Activated effector memory CD4-positive, alpha-beta T cell treated with anti-CD3 and anti-CD28 coated beads, Interleukin-2, amount 50 U/mL, for 16 hours (primary cell): ENCODE results near the gene STXBP6.
"Not testable (repeated sequence)": the region's sequence is repeated elsewhere in the genome, so short reads cannot be mapped to it uniquely, and the experiment has no call there.

ENCODE experiments used
- DNase-seq: peaks from one replicate; pipeline ENCODE4 v3.0.0-alpha.2; 2020

Gene STXBP6

GRCh38 chr14:24982472-24983155 is 67.3 kb downstream of the STXBP6 start:
- DNase-seq: no peak

DNA sequence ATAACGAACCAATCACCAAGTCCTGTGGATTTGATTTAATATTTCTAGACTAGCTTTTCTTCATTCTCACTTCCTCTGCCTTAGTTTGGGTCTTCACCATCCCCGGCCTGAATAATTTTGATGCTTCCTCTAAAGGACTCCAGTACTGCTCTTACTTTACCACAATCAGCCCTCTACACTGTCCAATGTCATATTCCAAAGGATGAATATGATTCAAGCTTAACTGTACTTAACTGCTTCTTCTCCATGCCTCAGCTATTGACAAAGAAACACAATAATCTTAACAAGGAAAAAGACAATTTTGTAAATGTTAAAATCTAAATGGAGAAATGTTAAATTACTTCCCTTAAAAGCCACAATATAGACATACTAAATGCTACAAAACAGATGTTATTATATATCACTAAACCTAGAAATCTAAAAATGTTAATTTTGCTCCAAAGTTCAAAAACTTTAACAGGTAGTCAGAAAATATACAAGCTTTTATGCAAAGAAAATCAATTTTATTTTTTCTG is 70.2 kb downstream of the STXBP6 start:
- DNase-seq: no peak

- DNase-seq: no peak
Measured at GRCh38 chr14:24978862-24979724, 70.9 kb downstream of the STXBP6 start.

GRCh38 chr14:24976602-24977001 is 73.3 kb downstream of the STXBP6 start:
- DNase-seq: no peak

GRCh38 chr14:24975393-24975792 is 74.6 kb downstream of the STXBP6 start:
- DNase-seq: no peak

- DNase-seq: no peak
Measured at GRCh38 chr14:24974591-24975374, 75.2 kb downstream of the STXBP6 start.

- DNase-seq: no peak
Measured at GRCh38 chr14:24972844-24973243, 77.1 kb downstream of the STXBP6 start.

DNA sequence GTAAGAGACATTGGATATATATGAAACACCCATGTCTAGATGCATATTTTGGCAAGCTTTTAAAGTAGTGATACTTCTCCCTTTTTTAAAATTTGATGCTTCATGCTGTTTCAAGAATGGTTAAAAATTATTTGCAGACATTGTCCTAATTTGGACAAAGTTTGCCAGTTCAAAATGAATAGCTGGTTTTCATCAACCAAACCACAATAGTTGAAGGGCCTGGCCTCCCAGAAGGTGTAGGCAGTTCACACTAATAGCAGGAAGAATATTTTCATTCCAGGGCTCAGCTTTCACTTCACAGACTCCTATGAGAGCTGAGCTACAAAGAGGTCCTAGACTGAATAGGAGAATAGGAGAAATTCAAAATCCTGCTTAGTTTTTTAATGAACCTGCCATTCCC is 78.7 kb downstream of the STXBP6 start:
- DNase-seq: no peak

- DNase-seq: no peak
Measured at GRCh38 chr14:24966579-24966964, 83.4 kb downstream of the STXBP6 start.

DNA sequence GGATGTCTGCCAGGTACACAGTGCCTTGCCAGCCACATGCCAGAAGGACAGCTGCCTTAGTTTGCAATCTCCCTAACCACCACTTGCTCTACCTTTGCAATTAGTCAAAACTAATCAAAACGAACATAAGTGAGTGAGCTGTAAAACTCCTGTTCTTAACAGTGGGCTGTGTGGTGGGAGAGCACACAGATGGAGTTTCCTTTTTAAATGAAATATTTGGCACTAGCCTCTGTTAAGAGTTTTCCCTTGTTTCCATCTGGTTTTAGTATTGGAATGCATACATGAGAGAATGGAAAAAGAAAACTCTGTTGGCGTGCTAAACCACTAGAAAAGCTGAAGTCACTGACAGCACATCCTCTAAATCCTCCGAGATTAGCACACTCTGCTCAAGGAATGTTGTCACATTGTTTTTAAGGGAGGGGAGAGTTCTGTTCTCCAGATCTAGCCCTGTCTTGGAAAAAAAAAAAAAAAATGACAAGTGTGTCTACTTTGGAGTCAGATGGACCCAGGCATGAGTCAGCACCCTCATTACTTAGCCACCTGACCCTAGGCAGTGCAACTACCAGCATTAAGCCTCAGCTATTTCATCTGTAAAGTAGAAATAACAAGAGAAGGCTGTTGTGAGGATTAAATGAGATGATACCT is 83.9 kb downstream of the STXBP6 start:
- no peak for DNase-seq

DNA sequence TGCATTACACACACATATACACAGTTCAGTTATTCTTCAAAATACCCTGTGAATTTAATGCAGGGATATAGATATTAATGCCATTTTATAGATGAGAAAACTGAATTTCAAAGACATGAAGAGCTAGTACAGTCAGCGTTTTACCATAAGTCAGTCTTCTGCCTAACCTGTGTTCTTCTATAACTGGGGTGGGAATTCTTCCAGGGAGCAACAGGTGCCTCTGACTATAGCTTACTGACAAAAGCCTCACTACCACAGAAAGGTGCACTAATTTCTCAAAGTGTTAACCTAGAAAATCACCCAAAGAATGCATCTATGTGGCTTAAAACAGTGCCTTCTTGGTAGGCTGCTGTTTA is 84.4 kb downstream of the STXBP6 start:
- no peak for DNase-seq

DNA sequence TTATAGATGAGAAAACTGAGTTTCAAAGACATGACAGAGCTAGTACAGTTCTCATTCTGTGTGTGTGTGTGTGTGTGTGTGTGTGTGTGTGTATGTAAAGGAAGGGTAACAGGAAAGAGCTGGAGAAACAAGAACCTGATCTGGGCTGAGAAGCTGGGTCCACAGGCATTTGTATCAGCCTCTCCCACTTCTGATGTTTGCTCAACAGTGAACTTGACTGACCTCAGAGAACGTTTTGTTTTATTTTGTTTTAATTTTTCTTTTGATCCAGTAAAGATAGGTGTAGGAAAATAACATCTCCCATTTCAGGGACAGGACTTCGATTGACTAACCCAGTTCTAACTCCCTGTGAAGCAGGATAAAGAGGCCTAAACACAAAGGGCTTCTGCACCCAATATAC is 85.4 kb downstream of the STXBP6 start:
- no peak for DNase-seq

DNA sequence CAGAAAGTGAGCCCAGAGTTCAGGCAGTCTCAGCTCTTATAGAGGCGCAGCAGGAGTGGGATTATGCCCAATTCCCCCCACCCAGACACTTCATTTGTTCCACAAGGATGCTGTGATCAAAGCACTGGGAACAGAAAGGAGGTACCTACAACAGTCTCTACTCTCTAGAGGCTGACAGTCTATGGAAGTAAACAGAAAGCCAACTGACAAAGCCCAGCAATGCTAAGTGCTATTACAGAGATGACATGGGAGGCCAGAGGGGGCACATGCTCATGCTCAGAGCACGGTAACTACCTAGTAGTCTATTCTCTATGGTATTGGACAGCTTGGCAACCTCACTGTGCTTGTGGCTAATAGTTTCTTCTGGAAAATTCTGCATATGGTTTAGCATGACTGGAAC is 85.9 kb downstream of the STXBP6 start:
- DNase-seq: no peak

GRCh38 chr14:24962118-24962517 is 87.8 kb downstream of the STXBP6 start:
- not testable (repeated sequence) for DNase-seq

DNA sequence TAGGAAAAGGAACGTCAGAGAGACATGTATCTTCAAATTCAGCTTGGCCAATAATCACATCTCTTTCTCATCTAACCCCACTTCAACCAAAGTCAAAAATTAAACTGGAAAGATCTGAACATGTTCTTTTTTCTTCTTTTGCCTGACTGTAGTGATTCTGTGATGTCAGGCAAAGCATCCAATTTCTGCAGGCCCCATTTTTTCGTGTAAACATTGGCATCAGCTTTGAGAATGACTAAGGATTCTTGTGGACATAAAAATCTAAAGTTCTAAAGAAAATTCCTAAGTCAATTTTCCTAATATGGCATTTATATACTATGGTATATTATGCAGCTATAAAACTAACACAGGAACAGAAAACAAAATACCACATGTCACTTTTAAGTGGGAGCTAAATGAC is 89.1 kb downstream of the STXBP6 start:
- DNase-seq: no peak

DNA sequence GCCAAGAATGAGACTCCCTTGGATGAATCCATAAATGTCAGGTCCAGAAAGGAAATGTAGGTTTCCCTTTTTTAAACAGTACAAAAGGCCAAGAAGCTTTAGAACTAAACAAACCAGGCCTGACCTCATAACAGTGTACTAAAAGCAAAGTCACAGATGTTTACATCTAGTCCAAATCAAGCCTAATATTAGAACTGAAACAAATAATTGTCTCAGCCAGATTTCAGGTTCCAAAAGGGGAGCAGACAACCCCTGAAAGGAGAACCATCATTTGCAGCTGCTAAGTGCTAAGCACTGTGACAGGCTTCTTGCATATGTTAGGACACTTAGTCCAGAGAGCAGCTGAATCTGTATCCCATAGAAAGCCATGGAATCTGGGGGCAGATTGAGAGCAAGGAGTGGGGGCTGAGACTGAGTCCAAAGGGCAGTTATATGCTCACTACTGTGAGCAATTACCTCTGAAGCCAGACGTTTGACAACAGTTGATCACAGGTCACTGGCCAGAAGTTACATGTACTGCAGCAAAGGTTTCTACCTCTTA is 90.1 kb downstream of the STXBP6 start:
- no peak for DNase-seq

- DNase-seq: no peak
Measured at GRCh38 chr14:24958271-24958670, 91.7 kb downstream of the STXBP6 start.

GRCh38 chr14:24957814-24958213 is 92.1 kb downstream of the STXBP6 start:
- no peak for DNase-seq

DNA sequence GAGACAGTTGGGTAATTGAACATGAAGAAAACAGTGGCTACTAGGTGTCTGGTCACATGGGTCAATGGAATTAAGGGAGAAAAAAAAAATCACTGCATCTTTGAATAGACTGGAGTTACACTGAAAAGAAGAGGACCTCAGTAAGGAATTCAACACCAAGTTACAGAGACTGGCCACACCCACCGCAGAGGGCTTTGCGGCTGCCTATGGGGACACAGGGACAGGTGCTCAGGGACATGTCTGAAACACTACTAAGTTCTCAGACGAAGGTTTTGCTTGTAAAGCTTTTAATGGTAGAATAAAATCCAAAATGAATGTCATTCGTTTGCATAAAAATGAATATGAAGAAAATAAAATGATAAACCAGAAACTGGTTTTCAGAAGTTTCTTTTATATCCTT is 93.8 kb downstream of the STXBP6 start:
- no peak for DNase-seq

DNA sequence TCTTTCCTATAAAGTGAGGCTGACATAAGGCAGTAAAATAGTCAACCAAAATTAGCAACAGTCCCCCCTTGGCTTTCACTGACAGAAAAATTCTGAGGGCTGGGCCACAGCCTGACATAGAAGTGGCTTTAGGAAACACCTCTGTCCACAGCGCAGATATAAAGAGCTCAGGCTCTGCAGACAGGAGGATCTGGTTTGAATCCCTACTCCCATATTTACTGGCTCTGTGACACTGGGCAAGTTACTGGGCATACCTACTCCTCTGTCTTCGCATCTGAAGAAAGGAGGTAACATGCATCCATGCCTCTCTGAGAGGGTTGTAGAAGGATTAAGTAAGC is 95.3 kb downstream of the STXBP6 start:
- DNase-seq: no peak

- no peak for DNase-seq
Measured at GRCh38 chr14:24954037-24954699, 95.8 kb downstream of the STXBP6 start.
